Myocyte (in vitro differentiated cells): ENCODE measurements around the gene IKZF1. TPM values are rescaled to one million over a fixed set of nuclear protein-coding genes. Genes with fewer than 3 reads are reported as not detected.
"Not testable (repeated sequence)": the region's sequence is repeated elsewhere in the genome, so short reads cannot be mapped to it uniquely, and the experiment has no call there.

Experiments used
- DNase-seq: peaks from one replicate; pipeline ENCODE4 v3.0.0-alpha.2; 2012; ENCODE audit warnings: low read depth
- total RNA-seq: library from RNA; depleted of rRNA; stranded (reverse); fragments of >200 nt; gene quantifications from 2 replicates; pipeline ENCODE4 v1.2.3, GENCODE V29; 2014

The IKZF1 gene
- total RNA-seq, 1 donor from 2014 or later, result not detected

DNA sequence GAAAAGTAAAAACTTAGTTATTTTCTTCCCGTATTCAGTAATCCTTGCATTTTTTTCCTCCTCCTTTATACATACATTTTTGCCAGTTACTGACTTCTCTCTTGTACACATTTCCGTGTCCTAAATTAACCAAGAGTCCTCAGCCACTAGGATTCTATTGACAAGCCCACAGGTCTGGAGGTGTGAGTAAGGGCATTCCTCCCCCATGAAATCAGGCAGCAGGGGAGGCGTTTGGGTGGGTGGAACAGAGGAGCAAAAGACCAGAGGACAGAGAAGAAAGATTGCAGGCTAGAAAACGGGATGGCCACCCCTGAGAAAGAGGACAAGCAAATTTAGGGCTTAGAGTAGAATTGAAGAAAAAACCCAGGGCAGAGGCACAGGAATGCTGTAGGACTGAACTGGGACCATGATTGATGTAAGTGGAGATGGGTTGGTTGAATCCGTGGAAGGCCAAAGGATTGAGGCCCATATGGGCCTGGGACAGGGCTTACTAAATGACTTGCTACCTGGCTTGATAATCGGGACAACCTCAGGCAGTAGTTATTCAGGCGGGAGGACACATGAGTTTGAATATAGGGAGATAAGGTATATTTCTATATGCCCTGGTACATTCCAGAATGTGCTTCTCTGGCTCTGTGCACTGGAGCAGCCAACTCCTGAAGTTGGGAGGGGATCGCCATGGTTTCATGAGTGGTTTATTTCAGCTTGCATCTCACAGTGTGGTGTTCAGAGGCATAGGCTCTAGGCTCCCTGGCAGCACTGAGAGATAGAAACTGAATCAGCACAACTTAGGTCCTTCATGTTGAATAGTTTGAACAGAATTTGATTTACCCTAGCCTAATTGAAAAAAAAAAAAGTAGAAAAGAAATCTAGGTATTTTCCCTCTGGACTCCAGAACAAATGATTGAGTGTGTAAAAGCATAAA lies 28.0 kb downstream of the IKZF1 start:
- DNase-seq, result no peak

DNA sequence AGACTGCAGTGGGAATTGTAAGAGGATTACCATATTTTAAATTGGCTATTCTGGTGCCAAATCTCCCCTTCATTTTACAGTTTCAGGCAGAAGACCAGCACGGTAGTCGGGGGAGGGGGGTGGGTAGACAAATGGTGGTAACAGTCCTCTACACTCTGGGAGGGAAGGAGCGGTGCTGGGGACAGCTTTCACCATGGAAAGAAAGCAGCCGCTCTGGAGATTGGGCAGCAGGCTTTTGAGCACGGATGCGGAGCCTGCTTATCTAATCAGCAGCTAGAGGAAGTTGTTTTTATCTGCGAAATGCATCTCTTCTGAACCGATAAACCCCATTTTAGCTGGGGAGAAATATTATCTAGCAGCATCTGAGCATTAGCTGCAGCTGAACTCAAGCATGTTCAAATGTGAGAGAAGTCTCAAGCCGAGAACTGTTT lies 28.7 kb downstream of the IKZF1 start:
- DNase-seq, result no peak

DNA sequence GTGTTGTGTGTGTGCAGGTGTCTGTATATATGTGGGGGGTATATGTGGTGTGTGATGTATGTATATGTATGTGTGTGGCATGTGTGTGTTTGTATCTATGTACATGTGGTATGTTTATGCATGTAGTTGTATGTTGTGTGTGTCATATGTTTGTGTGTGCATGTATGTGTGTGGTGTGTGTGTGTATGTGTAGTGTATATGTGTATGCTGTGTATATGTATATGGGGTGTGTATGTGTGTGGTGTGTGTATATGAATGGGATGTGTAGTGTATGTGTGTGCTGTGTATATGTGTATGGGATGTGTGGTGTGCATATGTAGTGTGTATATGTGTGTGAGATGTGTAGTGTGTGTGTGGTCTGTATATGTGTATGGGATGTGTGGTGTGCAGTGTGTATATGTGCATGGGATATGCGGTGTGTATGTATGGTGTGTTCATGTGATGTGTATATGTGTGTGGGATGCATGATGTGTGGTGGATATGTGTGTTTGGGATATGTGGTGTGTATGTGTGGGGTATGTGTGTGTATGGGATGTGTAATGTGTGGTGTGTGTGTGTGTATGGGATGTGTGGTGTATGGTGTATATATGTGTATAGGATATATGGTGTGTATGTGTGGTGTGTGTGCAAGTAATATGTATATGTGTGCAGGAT lies 30.0 kb downstream of the IKZF1 start:
- DNase-seq, result no peak

DNA sequence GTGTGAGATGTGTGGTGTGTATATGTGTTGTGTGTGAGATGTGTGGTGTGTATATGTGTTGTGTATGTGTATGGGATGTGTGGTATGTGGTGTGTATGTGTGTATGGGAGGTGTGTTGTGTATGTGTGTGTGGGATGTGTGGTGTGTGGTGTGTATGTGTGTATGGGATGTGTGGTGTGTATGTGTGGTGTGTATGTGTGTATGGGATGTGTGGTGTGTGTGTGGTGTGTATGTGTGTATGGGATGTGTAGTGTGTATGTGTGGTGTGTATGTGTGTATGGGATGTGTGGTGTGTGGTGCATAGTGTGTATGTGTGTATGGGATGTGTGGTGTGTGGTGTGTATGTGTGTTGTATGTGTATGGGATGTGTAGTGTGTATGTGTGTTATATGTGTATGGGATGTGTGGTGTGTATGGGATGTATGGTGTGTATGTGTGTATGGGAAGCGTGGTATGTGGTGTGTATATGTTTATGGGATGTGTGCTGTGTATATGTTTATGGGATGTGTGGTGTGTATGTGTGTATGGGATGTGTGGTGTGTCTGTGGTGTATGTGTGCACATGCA lies 30.8 kb downstream of the IKZF1 start:
- DNase-seq, result no peak

DNA sequence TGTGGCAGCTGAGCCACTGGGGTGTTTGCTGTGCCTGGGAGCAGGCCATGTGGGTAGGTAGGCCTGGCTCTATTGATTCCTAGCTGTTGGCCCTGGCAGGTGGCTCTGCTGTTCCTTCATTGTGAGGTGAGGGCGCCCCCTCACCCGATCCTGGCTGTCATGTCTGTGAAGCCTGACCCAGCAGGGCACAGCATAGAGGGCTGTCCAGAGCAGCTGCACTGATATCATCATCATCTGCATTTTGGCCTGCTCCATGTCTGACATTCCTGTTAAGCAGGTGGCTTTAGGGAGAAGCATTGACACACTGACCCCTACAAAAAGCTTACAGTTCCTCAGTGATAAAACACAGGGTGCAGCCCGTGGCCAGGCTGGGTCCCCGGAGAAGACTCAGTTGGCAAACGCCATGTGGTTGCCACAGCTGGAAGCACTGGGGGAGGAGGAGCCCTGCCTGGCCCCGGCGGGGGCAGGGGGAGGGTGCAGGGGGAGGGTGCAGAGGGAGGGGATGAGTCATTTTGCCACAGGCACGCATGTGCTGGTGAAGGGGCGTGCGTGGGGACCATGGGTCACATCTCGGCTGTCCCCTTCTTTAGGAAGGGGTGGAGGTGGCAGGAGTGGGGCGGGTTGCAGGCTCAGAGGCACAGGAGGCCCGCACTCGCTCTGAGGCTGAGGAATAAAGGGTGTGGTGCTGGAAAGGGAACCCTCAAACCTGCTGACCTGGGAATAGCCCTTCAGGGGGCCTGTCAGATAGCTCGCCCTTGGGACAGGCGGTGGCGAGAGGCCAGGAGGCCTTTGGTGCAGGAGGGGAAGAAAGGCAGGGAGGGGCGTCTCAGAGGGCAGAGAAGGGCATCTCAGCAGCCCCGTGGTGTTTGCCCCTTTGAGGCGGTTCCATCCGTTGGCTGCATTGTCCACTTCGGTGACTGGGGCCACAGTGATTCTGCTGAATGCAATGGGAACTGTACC lies 31.6 kb downstream of the IKZF1 start:
- peak; percentile 47 for DNase-seq

DNA sequence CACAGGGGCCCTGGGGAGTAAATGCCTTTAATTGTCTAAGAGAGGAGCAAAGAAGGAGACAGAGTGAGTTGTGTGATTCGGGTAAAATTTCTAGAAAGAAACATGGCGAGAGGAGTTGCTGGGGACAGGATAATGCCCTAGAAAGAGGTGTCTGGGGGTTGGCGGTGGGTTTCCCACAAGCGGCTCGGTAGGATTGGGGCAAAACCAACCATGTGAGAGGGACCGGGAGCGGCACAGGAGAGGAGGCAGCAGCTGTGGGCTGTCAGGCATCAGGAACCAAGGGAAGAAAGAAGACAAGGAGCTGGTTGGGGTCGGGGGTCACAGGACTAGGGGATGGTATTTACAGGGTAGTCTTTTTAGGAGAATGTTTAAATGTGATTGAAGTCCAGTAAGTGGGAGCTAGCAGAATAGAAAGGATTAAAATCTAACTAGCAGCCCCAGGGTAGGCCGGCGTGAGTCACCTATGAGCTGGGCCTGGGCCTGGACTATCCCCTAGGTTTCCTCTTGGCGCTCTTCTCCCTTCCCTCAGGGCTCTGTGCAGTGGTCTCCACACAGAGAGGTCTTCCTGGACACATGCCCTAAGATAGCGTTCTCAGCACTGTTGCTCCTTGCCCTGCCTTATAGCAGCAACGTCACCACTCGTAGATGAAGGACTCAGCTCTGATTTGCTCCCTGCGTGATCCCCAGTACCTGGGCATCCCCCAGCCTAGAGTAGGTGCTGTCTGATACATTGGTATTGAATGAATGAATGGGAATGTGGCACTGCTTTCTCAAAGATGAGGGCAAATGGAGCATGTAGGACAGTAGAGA lies 32.6 kb downstream of the IKZF1 start:
- DNase-seq, result no peak

DNA sequence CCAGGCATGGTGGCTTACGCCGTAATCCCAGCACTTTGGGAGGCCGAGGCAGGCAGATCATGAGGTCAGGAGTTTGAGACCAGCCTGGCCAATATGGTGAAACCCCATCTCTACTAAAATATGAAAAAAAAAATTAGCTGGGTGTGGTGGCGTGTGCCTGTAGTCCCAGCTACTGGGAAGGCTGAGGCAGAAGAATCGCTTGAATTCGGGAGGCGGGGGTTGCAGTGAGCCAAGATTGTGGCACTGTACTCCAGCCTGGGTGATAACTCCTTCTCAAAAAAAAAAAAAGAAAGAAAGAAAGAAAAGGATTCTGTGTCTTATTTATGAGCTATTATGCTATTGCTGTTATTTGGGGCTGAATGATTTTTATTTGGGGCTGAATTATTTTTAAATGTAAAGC lies 35.0 kb downstream of the IKZF1 start:
- DNase-seq, result not testable (repeated sequence)

DNA sequence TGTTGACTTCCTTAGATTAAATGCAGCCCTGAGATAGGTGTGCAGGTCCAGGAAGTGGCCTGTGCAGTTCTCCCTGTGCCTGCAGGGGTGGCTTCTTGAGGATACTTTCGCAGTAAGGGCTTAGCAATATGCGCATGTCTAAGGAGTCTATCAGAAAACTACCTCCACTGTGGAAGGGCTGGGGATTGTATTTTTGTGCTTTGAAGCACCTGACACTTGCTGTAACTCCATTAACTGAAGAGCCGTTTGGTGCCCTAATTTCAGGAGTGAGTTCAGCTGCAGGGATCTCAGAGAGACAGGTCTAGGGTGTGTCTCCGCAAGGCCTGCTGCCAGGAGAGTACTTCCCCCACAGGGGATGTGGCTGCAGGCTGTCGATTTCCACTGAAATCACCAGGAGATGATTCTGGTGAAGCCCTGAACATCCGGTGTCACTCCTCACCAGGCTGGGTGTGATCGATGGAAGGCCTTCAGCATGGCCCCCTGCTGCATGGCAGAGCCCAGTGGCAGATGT lies 35.5 kb downstream of the IKZF1 start:
- no peak for DNase-seq

DNA sequence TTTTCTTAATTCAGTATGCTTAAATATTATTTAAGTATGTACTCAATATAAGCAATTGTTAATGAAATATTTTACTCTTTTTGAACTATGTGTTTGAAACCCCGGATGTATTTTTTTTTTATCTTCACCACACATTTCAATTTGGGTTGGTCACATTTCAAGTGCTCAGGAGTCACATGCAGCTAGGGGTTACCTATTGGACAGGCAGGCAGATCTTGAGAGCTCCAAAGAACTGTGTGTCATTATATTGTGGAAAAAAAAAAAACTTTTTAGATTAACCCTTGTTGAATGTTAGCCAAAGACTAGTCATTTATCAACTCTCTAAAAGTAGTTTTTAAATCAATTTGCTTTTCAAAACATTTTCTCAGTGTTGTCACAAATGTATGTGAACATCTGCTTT lies 37.2 kb downstream of the IKZF1 start:
- no peak for DNase-seq

DNA sequence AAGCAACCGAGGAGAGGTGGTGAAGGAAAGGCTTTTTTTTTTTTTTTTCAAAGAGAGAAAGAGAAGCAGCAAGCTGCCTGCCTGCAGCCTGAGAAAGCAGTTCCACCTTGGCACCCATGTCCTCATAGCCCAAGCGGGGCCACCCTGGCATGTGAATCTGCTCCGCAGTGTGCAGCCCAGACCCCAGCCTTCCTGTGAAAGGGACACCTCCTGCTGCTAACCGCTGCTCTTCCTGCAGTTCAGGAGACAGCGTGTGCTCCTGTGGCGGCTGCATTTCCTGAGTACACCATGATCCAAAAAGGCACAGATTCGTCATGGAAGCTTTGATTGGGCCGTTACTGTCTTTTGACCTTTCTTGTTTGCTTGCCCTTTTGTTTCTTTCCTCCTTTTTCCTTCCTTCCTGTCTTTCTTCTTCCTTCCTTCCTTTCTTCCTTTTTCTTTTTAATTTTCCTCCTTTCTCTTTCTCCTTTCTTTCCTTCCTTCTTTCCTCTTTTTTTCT lies 38.1 kb downstream of the IKZF1 start:
- DNase-seq, result peak; percentile 10

DNA sequence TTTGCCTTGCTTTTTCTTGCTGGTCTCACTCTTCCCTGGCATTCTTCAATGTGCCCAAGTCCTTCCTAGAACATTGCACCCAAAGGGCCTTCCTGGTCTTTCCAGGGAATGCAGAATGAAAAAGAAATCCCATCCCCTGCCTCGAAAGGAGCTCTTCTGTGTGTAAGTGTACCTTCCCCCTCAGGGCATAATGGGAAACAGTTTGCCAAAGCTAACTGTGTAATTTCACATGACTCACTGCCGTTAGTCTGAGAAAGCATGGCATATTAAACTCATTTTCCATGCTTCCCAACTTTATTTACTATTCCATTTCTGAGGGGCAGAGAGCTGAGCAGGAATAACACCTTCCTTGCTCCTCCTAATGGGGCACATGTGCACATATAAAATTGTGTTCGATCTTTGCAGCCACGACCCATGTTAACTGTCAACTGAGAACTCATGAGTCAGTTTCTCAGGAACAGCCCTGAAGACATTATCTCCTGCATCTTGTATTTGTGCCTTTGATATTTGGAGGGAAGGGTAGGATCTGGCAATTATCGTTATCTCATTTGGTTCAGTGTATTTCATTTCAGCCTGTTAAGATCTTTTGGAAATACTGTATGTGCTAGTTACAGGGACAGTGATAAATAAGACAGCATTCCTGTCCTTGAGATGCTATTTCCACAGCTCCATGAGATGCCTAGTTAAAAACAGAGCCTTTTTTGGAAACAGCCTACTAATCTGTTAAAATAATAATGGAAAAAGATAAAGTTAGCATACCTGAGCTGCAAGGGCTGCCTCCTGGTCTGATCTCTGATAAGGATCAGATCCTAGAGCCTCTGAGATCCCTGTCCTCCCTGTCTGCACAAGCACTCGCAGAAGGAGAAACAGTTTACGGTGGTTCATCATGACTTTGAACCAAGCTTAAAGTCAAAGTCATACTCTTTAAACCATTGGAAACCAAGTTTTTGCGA lies 42.3 kb downstream of the IKZF1 start:
- no peak for DNase-seq

DNA sequence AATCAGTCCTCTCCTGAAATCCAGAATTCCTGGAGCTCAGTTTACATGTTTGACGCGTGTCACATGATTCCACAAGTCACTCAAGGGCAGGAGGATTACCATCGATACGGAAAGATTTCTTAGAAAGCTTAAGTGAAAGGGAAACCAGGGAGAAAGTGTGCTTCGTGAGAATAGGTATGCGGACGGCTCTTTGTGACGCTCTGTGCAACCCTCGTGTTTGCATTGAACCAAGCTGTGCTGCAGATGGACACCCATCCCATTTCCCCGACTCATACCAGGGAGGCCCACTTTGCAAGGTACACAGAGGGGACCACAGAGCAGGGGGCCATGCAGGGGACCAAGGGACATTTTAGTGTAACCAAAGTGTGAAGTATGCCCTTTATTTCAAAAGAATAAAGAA lies 43.2 kb downstream of the IKZF1 start:
- no peak for DNase-seq

DNA sequence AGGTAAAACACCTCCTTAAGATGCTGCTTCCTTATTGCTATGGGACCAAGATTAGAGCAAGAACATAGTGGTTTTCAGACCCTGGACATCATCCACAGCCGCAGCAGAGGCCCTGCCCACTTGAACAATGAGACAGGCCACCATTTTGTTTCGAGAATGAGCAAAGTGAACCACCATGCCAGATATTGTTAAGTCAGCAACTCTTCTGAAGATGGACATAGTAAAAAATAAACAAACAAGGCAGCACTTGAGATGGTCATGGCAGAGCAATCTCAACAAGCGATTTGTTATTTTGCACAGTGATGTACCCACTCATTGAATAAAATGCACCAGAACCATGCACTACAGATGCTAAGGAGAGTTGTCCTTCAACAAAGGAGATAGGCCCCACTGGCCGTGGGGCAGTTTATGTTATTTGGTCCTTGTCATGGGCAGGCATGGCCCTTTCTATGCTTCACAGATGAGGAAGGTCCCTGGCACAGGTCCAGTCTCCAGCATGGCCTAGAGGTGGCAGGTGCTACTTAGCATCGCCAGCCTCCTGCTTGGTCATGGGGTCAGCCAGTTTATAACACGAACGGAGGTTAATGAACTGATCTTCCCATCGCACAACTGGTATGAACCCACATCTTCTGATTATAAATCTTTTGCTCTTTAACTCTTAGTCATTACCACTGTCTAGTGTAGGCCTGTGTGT lies 44.1 kb downstream of the IKZF1 start:
- DNase-seq, result no peak

DNA sequence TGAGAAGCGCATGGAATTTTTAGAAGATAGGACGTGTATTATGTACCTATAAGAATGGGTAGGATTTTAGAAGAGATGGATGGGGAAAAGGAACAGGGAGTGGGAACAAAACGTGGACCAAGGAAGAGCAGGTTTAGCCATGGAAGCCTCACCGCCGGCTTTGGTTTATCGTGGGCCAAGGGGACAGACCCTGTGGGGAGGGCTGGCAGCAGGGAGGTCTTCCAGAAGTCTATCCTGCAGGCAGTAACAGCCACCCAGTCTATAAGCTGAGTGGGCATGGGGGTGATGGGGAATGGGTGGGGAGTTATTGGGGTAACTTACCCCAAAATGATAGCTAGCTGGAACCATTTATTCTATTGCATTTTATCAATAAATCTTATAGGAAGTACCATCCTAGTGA lies 44.9 kb downstream of the IKZF1 start:
- DNase-seq, result no peak

DNA sequence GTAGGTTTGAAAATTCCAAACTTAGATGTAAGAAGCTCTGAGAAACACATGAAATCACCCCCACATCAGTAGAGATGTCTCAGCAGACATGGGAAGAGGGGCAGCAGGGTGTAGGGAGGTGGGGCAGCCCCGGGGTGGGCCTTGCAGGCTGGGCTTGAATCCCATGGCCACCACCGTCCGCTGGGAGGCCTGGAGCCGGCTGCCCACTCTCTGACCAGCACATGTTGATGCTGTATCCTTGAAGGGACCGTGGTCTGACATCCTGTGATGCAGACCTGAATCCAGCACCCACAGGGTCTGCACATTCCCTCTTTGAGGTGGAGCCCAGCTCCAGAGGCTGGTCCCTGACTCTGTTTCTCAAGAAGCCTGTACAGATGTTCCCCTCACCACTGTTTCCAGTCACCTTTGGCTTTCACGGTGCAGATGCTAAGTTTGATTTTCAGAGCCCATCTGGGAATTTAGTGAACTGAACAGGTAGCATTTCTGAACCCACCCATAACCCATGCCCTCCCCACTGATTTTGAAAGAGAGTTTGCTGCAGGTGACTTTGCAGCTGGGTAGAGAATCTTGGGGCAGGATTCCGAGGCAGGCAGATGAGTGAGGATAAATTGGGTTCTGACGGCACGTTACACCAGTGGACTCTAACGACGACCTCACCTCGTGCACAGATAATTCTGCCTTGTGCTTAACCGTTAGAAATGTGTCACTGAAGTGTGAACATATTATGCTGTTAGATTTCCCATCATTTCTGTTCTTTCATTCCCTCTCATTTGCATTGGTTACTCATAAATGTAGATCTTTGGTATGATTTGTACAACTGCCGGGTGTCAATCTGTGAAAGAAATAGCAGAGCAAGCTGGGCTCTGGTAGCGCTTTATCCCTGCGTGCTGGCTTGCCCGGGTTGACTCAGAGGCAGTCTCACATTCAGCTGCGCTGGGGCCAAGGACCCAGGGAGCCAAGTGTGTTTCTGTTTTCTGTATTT lies 45.7 kb downstream of the IKZF1 start:
- no peak for DNase-seq

DNA sequence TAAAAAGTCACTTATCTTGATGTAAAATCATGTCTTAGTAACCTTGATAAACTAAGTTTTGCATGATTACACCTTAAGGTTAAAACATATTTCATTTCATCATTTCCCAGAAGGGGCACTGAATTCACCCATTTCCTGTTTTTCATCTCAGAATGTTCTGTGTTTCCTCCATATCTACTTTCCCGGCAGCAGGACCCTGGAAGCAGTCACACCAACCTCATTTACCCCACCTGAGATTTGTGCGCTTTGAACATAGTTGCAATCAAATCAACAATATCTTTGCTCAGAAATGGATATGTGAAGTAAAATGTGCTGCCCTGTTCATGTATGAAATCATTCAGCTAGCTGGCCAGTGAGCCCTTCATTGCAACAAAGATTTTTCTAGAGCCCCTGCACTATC lies 46.8 kb downstream of the IKZF1 start:
- no peak for DNase-seq

DNA sequence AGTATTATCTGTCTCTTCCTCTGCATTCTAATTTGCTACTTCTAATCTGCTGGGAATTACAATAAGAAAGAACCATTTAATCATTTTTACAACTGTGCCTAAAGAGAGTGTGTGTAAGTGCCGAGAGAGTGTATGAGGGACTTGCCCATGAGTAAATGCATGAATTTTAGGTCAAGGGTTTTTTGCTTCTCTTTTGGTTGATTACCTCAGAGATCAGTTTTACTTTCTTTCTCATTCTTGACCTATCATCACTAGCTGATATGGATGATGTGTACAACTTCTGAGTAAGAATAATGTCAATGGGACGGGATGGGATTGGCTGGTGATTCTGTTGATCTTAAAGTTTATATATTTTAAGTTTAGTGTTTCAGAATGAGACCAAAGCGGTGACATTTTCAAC lies 47.8 kb downstream of the IKZF1 start:
- no peak for DNase-seq
